ENCODE measurements around the gene STRN3. TPM values are rescaled to one million over a fixed set of nuclear protein-coding genes. Genes with fewer than 3 reads are reported as not detected.

Gene STRN3
- total and polyA plus RNA-seq, 2 of the 8 experiments (the other 6 are each of a cell fraction or from before 2014, with no cell fraction given) = 8.7 to 38.1 TPM

DNA sequence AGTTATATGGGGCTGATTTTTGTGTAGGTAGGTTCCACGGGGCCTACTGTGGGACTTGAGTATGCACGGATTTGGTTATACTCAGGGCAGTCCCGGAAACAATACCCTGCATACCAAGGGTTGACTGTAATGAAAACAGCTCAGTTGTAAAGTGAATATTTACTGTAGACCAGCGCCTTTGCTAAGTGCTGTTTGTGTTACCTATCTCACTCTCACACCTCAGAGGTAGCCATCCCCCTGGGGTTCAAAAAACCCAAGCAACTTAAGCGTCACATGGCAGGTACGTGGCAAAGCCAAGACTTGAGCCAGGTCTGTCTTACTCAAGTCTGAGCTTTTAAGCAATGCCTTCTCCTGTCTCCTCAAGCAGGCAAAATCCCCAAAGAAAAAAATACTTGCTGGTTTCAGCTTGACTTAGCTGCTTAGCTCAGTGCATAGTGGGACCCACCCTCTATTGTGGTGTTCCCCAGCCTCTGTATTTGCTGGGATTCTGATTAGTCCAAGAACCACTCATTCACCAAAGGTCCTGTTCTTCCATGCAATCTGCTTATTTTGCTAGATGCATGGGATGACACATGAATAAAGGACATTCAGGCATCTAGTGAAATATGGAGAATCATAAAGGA, 34.2 kb upstream of the STRN3 start:
- no peak overlapping the region for H2AK5ac ChIP-seq (ENCODE audit: low read depth, low read length)
- peak overlapping the region; percentile 35; the same call in 1 of the 2 replicates for H2BK5ac ChIP-seq (ENCODE audit: low read depth, low read length)
- no peak overlapping the region for H2BK12ac ChIP-seq (ENCODE audit: low read depth, low read length)
- no peaks in the 10 kb centered on the region; a peak in 1 of 4 replicates for H3K79me2 ChIP-seq (ENCODE audit: control insufficient read depth in 1 of 2, insufficient read depth in 2 of 2, low read length in 2 of 2)
- H3K9ac ChIP-seq (replicated peaks in 1 of 4; ENCODE audit: extremely low read depth in 1 of 4, low read depth in 3 of 4, low read length in 3 of 4) = peak overlapping the region in 1 of 4 experiments; percentile 63; a peak in 1 of 7 replicates
- no peak overlapping the region for H3K23ac ChIP-seq (ENCODE audit: insufficient read length)
- no peak overlapping the region for H3K14ac ChIP-seq (ENCODE audit: insufficient read length)
- H4K8ac ChIP-seq (ENCODE audit: extremely low read depth, insufficient read depth, low read length) = peak overlapping the region; percentile 16; the same call in 1 of the 2 replicates
- no peak overlapping the region for H2BK20ac ChIP-seq (ENCODE audit: low read length)
- no peaks in the 10 kb centered on the region for H3K79me1 ChIP-seq (ENCODE audit: low read depth, low read length)
- H3K9me3 ChIP-seq (ENCODE audit: insufficient read depth in 2 of 2, low read depth in 1 of 2, low read length in 1 of 2) = no peaks in the 10 kb centered on the region
- H2BK15ac ChIP-seq (ENCODE audit: low read length) = no peak overlapping the region
- peaks cover 2% of the 10 kb centered on the region; the same call in 1 of the 2 replicates for H3K23me2 ChIP-seq (ENCODE audit: low read depth, low read length)
- no peaks in the 10 kb centered on the region for H3K36me3 ChIP-seq (ENCODE audit: control insufficient read depth in 2 of 4, insufficient read depth in 4 of 4, low read length in 3 of 4)
- POLR2A ChIA-PET (ENCODE audit: partially characterized antibody) = interaction anchor here (0.7 to 3.8 kb wide), 3 partner anchors 35 to 62 kb away, joined by 3 to 19 read pairs (median 3); partner anchors contain the start of genes AP4S1 and STRN3
- H3K18ac ChIP-seq (ENCODE audit: extremely low read depth, low read length) = peak overlapping the region; percentile 44; the same call in 1 of the 2 replicates
- no peak overlapping the region for H3K4me3 ChIP-seq (ENCODE audit: extremely low read depth in 1 of 4, insufficient read depth in 2 of 4, low read depth in 3 of 4, low read length in 4 of 4)
- H2AFZ ChIP-seq (ENCODE audit: low read length) = 0 out of 2 replicates have a peak overlapping the region, but pooled peaks have one; percentile 1
- no peak overlapping the region for H4K91ac ChIP-seq (replicated peaks; ENCODE audit: insufficient read length, low read length)
- no peak overlapping the region for H3K4ac ChIP-seq (replicated peaks; ENCODE audit: insufficient read length, low read depth, low read length)
- WGBS, 2 experiments (ENCODE audit: extremely low coverage in 1 of 2, insufficient coverage in 1 of 2, insufficient read length in 1 of 2, insufficient replicate concordance in 2 of 2, low coverage in 1 of 2, low lambda C conversion rate in 2 of 2, missing lambda C conversion rate in 1 of 2) = 64% methylated on average over 6 of the region's 6 CpGs; no CpG with 5 or more reads in 1 of the 2 experiments
- H3K27ac ChIP-seq (ENCODE audit: low read depth, low read length) = 0 out of 2 replicates have a peak overlapping the region, but pooled peaks have one; percentile 18
- H4K5ac ChIP-seq (ENCODE audit: insufficient read length, low read depth, low read length) = peak overlapping the region; percentile 18
- peaks cover 4 to 8% (median 5%) of the 10 kb centered on the region in 4 experiments; a peak in 5 of 7 replicates for H3K4me1 ChIP-seq (replicated peaks in 1 of 4; ENCODE audit: control insufficient read depth in 3 of 4, insufficient read depth in 4 of 4, low read length in 3 of 4)
- H3K56ac ChIP-seq (replicated peaks; ENCODE audit: insufficient read length, low read depth, low read length) = no peak overlapping the region
- no peaks in the 10 kb centered on the region for H3K27me3 ChIP-seq (replicated peaks in 1 of 4; ENCODE audit: control insufficient read depth in 3 of 4, extremely low read depth in 1 of 4, insufficient read depth in 3 of 4, low read length in 3 of 4)
- peak overlapping the region; percentile 20 to 58 for H3K4me2 ChIP-seq (ENCODE audit: insufficient read depth in 1 of 2, low read depth in 2 of 2, low read length in 2 of 2)
- no peak for FAIRE-seq
- CTCF ChIA-PET (ENCODE audit: partially characterized antibody) = interaction anchor here (0.6 to 1.0 kb wide), 3 partner anchors 24 to 146 kb away, joined by 3 to 5 read pairs (median 3); no protein-coding TSS in a partner anchor
- H4K20me1 ChIP-seq (replicated peaks in 1 of 2; ENCODE audit: control insufficient read depth in 1 of 2, insufficient read depth in 2 of 2, low read length in 2 of 2) = no peaks in the 10 kb centered on the region
- no peak overlapping the region for H2BK120ac ChIP-seq (replicated peaks; ENCODE audit: low read depth, low read length)
- DNase-seq (ENCODE audit: low read depth in 1 of 2, low spot score in 2 of 2) = no peak
- TF ChIP-seq RNF2 (IDR thresholded peaks at IDR 0.05; ENCODE audit: borderline replicate concordance, low read depth, low read length, missing control alignments, poor library complexity, severe bottlenecking) = no peak
- peak; percentile 52 for TF ChIP-seq TEAD4 (IDR thresholded peaks at IDR 0.05; ENCODE audit: low read depth, low read length)

Data from H1 (cell line).